ENCODE results near the gene GOLGA8H.
"Not testable (repeated sequence)": the region's sequence is repeated elsewhere in the genome, so short reads cannot be mapped to it uniquely, and the experiment has no call there.

The GOLGA8H gene, protein sequence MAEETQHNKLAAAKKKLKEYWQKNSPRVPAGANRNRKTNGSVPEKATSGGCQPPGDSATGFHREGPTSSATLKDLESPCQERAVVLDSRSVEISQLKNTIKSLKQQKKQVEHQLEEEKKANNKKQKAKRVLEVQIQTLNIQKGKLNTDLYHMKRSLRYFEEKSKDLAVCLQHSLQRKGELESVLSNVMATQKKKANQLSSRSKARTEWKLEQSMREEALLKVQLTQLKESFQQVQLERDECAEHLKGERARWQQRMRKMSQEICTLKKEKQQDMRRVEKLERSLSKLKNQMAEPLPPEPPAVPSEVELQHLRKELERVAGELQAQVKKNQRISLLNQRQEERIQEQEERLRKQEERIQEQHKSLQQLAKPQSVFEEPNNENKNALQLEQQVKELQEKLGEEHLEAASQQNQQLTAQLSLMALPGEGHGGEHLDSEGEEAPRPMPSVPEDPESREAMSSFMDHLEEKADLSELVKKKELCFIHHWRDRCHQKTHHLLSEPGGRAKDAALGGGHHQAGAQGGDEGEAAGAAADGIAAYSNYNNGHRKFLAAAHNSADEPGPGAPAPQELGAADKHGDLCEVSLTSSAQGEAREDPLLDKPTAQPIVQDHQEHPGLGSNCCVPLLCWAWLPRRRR

DNA sequence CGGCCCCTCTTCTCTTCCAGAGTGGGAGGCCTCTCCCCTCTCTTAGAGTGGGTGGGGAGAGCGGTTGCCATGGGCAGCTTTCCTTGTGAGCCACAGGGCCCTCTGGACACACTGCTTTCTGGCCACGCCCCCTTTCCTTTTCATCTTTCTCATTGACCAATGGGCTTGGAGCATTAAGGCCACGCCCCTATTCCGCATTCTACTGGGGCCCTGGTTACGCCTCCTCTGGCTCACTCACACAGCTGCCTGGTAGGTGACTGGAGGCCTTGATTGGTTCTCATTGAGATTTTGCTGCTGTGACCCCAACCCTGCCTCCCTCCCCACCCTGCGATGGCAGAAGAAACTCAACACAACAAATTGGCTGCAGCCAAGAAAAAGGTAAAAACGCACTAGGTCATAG is at the start of gene GOLGA8H:
GOLGA8H (plus strand) TSS at position 233 of the 400 bp plus-strand sequence; CDS start at position 331, 98 bp downstream.
- FAIRE-seq, result not testable (repeated sequence)

DNA sequence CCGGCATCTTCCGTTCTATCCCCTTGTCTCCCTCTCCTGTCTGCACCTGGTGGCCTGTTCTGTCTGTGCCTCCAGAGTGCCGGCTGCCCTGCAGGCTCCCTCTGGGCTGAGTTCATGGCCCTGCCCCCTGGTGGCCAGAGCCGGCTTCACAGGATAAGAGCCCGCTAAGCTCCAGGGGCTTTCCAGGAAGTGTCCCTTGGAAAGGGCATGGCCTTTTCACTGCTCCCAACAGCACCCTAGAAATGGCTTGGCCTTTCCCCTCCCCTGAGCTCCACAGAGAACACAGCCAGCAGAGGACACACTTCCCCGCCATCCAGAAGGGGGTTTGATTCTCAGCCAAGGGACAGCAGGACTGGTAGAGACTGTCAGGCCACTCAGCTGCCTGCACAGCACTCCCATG is 36.9 kb upstream of the GOLGA8H start:
- not testable (repeated sequence) for FAIRE-seq

GRCh38 chr15:30573012-30573491 is 30.8 kb upstream of the GOLGA8H start:
- FAIRE-seq, result not testable (repeated sequence)

- not testable (repeated sequence) for FAIRE-seq
Observed at GRCh38 chr15:30579394-30579970, 24.3 kb upstream of the GOLGA8H start.

DNA sequence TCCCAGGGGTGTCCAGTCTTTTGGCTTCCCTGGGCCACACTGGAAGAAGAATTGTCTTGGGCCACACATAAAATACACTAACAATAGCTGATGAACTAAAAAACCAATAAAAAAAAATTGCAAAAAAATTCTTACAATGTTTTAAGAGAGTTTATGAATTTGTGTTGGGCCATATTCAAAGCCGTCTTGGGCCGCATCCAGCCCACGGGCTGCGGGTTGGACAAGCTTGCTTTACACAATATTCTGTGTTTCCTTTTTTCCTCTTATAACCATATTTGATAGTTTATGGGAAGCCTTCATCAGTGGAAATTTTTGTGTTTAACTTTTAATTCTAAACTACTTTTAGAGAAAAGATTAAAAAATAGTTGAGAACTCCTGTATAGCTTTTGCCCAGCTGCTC is 23.1 kb upstream of the GOLGA8H start:
- not testable (repeated sequence) for FAIRE-seq

GRCh38 chr15:30598953-30599352 is 4.9 kb upstream of the GOLGA8H start:
- not testable (repeated sequence) for FAIRE-seq

DNA sequence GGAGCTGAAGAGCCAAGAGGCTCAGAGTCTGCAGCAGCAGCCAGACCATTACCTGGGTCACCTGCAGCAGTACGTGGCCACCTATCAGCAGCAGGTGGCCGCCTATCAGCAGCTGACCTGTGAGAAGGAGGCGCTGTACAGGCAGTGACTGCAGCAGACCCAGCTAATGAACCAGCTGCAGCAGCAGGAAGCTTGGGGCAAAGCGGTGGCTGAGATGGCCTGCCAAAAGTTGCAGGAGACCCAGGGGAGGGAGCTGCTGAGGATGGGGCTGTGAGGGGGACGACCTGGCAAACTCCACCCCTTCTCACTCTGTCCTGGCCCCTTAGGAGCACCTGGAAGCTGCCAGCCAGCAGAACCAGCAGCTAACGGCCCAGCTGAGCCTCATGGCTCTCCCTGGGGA is 8.4 kb downstream of the GOLGA8H start:
- FAIRE-seq, result not testable (repeated sequence)

DNA sequence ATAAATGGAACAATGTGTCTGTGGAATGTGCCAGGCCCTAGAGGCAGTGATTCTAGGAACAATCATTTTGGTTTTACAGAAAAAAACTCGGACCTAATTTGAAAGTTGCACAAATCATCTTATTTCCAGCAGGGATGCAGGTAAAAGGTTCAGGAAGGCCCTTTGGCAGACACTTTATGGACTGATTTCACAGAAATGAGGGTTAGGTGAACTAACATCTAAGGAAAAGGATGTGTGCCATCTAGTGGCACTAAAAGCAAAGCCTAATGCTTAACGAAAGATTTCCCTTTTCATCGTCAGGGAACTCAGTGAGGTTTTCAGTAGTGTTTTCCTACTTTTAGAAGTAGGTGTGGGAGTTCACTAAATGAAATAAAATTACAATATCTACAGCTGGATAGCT is 17.5 kb downstream of the GOLGA8H start:
- peak; percentile 65 for FAIRE-seq

- FAIRE-seq, result peak; percentile 80
Observed at GRCh38 chr15:30625436-30626193, 21.8 kb downstream of the GOLGA8H start, which contains the start of gene ARHGAP11B. ARHGAP11B (plus strand) TSS chr15:30626128.

DNA sequence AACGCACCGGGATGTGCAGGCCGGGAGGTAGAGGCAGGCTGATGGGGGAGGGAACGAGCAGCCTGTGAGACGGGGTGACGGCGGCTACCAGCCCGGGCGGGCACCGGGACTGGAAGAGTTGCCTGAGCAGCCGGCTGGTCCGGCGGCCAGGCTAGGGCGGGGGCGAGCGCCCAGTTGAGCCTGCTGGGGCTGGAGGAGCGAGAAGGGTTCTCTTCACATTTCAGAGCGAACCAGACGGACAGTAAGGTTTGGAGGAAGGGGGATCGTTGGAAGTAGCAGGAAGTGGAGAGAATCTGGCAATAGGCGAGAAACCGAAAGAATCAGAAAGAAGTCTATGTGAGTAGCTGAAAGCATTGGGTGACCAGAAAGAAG is 22.4 kb downstream of the GOLGA8H start:
- FAIRE-seq, result not testable (repeated sequence)

DNA sequence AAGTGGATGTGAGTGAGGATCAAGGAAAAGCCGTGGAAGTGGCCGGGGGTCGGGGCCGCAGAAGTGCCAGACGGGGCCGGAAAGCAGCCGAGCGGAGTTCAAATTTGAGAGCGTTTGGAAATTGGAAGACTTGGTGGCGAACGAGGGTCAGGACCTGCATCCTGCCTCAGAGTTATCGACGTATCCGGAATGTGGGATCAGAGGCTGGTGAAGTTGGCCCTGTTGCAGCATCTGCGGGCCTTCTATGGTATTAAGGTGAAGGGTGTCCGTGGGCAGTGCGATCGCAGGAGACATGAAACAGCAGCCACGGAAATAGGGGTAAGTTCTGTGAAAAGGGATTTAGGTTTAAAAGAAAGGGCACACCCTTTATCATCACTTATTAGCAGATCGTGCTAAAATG is 22.8 kb downstream of the GOLGA8H start:
- FAIRE-seq, result not testable (repeated sequence)

- FAIRE-seq, result no peak
Observed at GRCh38 chr15:30650012-30650929, 46.4 kb downstream of the GOLGA8H start.

DNA sequence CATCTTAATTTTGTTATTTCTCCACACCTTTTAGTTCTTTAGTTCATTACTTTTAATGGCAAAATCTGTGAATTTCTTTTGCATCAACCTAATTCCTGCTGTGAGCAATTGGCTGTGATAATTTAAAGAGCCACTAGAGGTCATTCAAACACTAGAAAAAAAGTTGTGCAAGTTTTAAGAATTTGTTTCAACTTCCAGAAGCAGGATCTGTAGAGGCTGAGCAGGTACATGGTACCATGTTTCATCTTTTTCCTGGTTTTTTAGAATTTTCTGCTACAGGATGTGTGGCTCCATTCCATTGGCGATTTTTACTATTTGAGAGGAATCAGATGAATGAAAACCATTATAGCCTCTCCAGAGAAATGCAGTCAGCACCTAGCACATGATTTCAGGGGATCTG is 57.3 kb downstream of the GOLGA8H start:
- FAIRE-seq, result not testable (repeated sequence)

Measured in TTC549 (cell line).